ENCODE measurements around the gene EXOSC2.

The EXOSC2 gene

GRCh38 chr9:130663977-130664250 is 29.7 kb upstream of the EXOSC2 start:
- DNase-seq (ENCODE audit: low spot score in 2 of 2): no peak
- Histone ChIP-seq H3K27me3 (ENCODE audit: low read depth) (peaks cover 88% of the 10 kb centered on the region), H3K4me1 (no peaks in the 10 kb centered on the region; the same call in 1 of the 2 replicates), H3K9me3 (no peaks in the 10 kb centered on the region), H3K36me3 (replicated peaks) (no peaks in the 10 kb centered on the region), H3K4me3 (no peak overlapping the region)
- in situ Hi-C loops (cut with MboI; ENCODE audit: low sequenced_read_pairs): no loop called here

DNA sequence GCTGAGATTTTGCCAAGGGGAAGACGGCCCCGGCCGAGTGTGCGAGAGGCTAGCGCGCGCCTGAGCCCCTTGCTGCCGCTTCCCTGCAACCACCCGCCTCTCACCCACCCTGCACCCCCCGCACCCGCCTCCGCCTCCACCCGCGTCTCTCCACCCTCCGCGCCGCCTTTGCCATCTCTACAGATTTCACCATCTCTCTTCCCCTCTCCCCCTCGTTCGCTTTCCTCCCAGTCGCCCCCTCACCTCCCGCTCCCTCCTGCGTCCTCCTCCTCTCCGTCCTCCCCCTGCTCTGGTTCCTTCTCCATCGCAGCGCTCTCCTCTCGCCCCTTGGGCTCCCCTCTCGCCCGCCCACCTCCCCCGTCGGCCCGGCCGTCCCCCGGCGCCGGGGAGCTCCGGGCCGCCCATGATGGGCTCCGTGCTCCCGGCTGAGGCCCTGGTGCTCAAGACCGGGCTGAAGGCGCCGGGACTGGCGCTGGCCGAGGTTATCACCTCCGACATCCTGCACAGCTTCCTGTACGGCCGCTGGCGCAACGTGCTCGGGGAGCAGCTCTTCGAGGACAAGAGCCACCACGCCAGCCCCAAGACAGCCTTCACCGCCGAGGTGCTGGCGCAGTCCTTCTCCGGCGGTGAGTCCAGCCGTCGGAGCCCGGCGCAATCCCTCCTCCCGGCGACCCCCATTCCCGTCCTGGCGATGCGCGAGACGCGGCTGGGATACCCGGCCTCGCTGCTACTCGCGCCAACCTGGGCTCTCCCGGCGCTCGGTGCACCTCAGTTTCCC is 29.1 kb upstream of the EXOSC2 start, which contains the start of gene PRDM12:
TSS of gene PRDM12 (plus strand) at position 344 of the 778 bp plus-strand sequence. CDS start at position 404, 60 bp downstream.
- Histone ChIP-seq H3K27me3 (ENCODE audit: low read depth) (peaks cover 83% of the 10 kb centered on the region), H3K36me3 (replicated peaks) (no peaks in the 10 kb centered on the region), H3K4me3 (0 out of 2 replicates have a peak within 1 kb of the TSS, but pooled peaks have one; percentile 3), H3K4me1 (no peaks in the 10 kb centered on the region; the same call in 1 of the 2 replicates), H3K9me3 (no peaks in the 10 kb centered on the region)
- DNase-seq (ENCODE audit: low spot score in 2 of 2): no peak
- in situ Hi-C loops (cut with MboI; ENCODE audit: low sequenced_read_pairs): no loop called here

GRCh38 chr9:130665029-130665430 is 28.6 kb upstream of the EXOSC2 start:
- H3K36me3 ChIP-seq (replicated peaks): no peaks in the 10 kb centered on the region
- H3K27me3 ChIP-seq (ENCODE audit: low read depth): peaks cover 77% of the 10 kb centered on the region
- no peak overlapping the region for H3K4me3 ChIP-seq
- DNase-seq (ENCODE audit: low spot score in 2 of 2): no peak
- no peaks in the 10 kb centered on the region; the same call in 1 of the 2 replicates for H3K4me1 ChIP-seq
- no peaks in the 10 kb centered on the region for H3K9me3 ChIP-seq
- in situ Hi-C loops (cut with MboI; ENCODE audit: low sequenced_read_pairs): no loop called here

DNA sequence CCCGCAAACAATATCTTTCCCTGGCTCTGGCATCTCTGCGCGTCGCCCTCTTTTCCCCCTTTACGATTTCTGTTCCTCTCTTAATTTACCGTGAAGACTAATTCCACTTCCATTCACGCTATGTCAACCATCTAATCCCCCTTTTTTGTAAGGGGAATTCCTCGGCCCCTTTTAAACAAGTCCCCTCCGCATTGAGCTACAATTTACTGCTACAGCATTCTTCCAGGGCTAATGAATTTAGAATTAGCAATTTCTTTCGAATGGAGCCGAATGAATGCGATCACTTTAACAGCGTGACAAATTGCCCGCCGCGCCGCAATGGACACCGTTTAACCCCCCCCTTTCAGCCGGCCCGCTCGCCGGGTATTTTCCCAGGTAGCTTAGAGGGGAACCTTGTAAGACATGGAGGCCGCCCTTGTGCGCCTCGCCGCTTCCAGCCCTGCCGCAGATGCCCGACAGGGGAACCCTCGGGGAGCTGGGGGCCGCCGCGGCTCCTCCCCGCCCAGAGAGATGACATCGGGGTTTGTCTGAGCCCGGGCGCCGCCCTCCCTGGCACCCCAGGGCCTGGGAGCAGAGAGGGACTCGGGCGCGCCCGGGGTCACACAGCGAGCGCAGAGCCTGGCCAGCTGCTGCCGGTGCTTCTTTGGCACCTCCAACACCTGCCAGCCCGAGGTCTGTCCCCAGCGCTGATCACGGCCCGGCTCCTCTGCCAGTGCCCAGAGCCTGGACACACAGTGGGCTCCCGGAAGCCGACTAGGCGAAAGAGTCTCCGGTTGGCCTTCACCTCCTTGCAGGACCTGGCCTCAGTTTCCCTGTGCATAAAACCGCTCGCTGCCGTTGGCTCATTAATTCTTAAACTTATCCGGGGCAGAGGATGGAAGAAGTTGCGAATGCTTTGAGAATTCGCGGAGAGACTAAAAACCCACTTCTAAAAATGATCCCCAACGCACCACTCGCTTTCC is 27.9 kb upstream of the EXOSC2 start:
- in situ Hi-C loops (cut with MboI; ENCODE audit: low sequenced_read_pairs): no loop called here
- peak in 1 of 2 experiments; percentile 7 for DNase-seq (ENCODE audit: low spot score in 2 of 2)
- H3K9me3 ChIP-seq: no peaks in the 10 kb centered on the region
- no peaks in the 10 kb centered on the region for H3K36me3 ChIP-seq (replicated peaks)
- H3K27me3 ChIP-seq (ENCODE audit: low read depth): peaks cover 70% of the 10 kb centered on the region
- H3K4me3 ChIP-seq: 0 out of 2 replicates have a peak overlapping the region, but pooled peaks have one; percentile 3
- H3K4me1 ChIP-seq: no peaks in the 10 kb centered on the region; the same call in 1 of the 2 replicates

DNA sequence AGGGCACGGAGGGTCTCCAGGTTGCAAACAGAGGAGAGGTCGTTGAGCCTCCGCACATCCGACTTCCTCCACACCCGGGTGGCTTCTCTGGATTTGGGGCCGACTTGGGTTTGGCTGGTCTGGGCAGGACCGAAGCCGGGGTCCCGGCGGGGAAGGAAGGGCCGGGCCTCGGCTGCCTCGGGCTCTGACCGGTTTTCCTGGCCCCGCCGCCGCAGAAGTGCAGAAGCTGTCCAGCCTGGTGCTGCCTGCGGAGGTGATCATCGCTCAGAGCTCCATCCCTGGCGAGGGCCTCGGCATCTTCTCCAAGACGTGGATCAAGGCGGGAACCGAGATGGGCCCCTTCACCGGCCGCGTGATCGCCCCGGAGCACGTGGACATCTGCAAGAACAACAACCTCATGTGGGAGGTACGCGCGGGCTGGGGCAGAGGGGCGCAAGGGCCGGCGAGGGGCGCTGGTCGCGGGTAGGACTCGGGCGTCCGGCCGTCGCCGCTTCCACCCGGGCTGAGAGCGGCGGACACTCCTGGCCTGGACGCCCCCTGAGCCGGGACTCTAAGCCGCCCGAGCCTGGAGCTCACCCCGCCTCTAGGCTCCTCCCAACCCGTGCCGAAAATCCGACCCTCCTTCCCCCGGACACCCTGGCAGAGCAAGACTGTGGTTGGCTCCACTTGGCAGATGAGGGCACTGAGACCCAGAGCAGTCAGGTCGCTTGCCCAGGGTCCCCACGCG is 27.0 kb upstream of the EXOSC2 start:
- in situ Hi-C loops (cut with MboI; ENCODE audit: low sequenced_read_pairs): no loop called here
- Histone ChIP-seq H3K36me3 (replicated peaks) (no peaks in the 10 kb centered on the region), H3K9me3 (no peaks in the 10 kb centered on the region), H3K4me1 (no peaks in the 10 kb centered on the region; the same call in 1 of the 2 replicates), H3K27me3 (ENCODE audit: low read depth) (peaks cover 62% of the 10 kb centered on the region), H3K4me3 (no peak overlapping the region)
- no peak for DNase-seq (ENCODE audit: low spot score in 2 of 2)

- Histone ChIP-seq H3K4me1 (no peaks in the 10 kb centered on the region; the same call in 1 of the 2 replicates), H3K9me3 (no peaks in the 10 kb centered on the region), H3K4me3 (no peak overlapping the region), H3K36me3 (replicated peaks) (no peaks in the 10 kb centered on the region), H3K27me3 (ENCODE audit: low read depth) (peaks cover 57% of the 10 kb centered on the region)
- in situ Hi-C loops (cut with MboI; ENCODE audit: low sequenced_read_pairs): no loop called here
- no peak for DNase-seq (ENCODE audit: low spot score in 2 of 2)
These were observed 26.5 kb upstream of the EXOSC2 start for GRCh38 chr9:130667120-130667435.

DNA sequence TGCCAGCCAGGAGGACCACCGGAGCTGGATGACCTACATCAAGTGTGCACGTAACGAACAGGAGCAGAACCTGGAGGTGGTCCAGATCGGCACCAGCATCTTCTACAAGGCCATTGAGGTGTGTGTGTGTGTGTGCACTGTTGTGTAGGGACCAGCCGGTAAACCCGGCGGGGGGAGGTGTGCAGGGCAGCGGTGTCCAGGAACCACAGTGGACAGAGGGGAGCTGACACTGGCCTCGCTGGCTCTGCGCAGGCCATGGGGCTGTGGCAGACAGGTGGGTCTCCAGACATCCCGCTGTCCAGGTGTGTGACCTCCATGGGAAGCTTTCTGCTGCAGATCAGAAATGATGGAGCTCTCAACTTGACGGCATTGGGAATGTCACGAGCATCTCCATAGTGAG is 25.4 kb upstream of the EXOSC2 start:
- in situ Hi-C loops (cut with MboI; ENCODE audit: low sequenced_read_pairs): no loop called here
- H3K9me3 ChIP-seq: no peaks in the 10 kb centered on the region
- H3K27me3 ChIP-seq (ENCODE audit: low read depth): peaks cover 45% of the 10 kb centered on the region
- H3K36me3 ChIP-seq (replicated peaks): no peaks in the 10 kb centered on the region
- no peak for DNase-seq (ENCODE audit: low spot score in 2 of 2)
- H3K4me3 ChIP-seq: no peak overlapping the region
- H3K4me1 ChIP-seq: no peaks in the 10 kb centered on the region; the same call in 1 of the 2 replicates

GRCh38 chr9:130668659-130669058 is 24.9 kb upstream of the EXOSC2 start:
- Histone ChIP-seq H3K36me3 (replicated peaks) (no peaks in the 10 kb centered on the region), H3K4me3 (no peak overlapping the region), H3K9me3 (no peaks in the 10 kb centered on the region), H3K4me1 (no peaks in the 10 kb centered on the region; the same call in 1 of the 2 replicates), H3K27me3 (ENCODE audit: low read depth) (peaks cover 41% of the 10 kb centered on the region)
- no peak for DNase-seq (ENCODE audit: low spot score in 2 of 2)
- in situ Hi-C loops (cut with MboI; ENCODE audit: low sequenced_read_pairs): no loop called here

GRCh38 chr9:130669965-130670364 is 23.6 kb upstream of the EXOSC2 start:
- no peak overlapping the region for H3K4me3 ChIP-seq
- H3K9me3 ChIP-seq: no peaks in the 10 kb centered on the region
- in situ Hi-C loops (cut with MboI; ENCODE audit: low sequenced_read_pairs): no loop called here
- peaks cover 28% of the 10 kb centered on the region for H3K27me3 ChIP-seq (ENCODE audit: low read depth)
- H3K36me3 ChIP-seq (replicated peaks): no peaks in the 10 kb centered on the region
- DNase-seq (ENCODE audit: low spot score in 2 of 2): no peak
- no peaks in the 10 kb centered on the region; the same call in 1 of the 2 replicates for H3K4me1 ChIP-seq

- in situ Hi-C loops (cut with MboI; ENCODE audit: low sequenced_read_pairs): no loop called here
- H3K4me1 ChIP-seq: no peaks in the 10 kb centered on the region
- peaks cover 22% of the 10 kb centered on the region for H3K27me3 ChIP-seq (ENCODE audit: low read depth)
- no peaks in the 10 kb centered on the region for H3K9me3 ChIP-seq
- no peak for DNase-seq (ENCODE audit: low spot score in 2 of 2)
- H3K4me3 ChIP-seq: no peak overlapping the region
- no peaks in the 10 kb centered on the region for H3K36me3 ChIP-seq (replicated peaks)
These were observed 22.9 kb upstream of the EXOSC2 start for GRCh38 chr9:130670644-130671043.

DNA sequence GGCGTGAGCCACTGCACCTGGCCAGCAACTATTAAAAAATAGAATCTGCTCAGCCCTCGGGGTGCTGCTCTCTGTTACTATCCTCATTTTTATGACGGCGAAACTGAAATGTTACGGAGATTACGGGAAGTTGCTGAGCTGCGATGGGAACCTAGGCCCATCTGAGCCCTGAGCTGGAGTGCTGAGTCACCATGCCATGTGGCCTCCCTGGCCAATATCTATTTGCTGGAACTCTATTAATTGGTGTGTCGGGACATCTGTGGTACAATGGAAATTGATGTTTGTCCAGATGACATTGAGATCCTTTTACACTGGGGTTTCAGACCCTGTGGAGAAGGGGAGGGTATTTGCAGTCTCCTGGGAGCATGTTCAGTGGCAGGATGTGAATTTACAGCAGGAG is 21.1 kb upstream of the EXOSC2 start:
- Histone ChIP-seq H3K4me1 (no peaks in the 10 kb centered on the region), H3K4me3 (no peak overlapping the region), H3K36me3 (replicated peaks) (no peaks in the 10 kb centered on the region), H3K27me3 (ENCODE audit: low read depth) (peaks cover 4% of the 10 kb centered on the region), H3K9me3 (no peaks in the 10 kb centered on the region)
- in situ Hi-C loops (cut with MboI; ENCODE audit: low sequenced_read_pairs): no loop called here
- no peak for DNase-seq (ENCODE audit: low spot score in 2 of 2)

GRCh38 chr9:130672933-130673615 is 20.5 kb upstream of the EXOSC2 start:
- H3K36me3 ChIP-seq (replicated peaks): no peaks in the 10 kb centered on the region
- DNase-seq (ENCODE audit: low spot score in 2 of 2): no peak
- in situ Hi-C loops (cut with MboI; ENCODE audit: low sequenced_read_pairs): no loop called here
- no peaks in the 10 kb centered on the region for H3K4me1 ChIP-seq
- no peaks in the 10 kb centered on the region for H3K27me3 ChIP-seq (ENCODE audit: low read depth)
- H3K4me3 ChIP-seq: no peak overlapping the region
- no peaks in the 10 kb centered on the region for H3K9me3 ChIP-seq

GRCh38 chr9:130675396-130675795 is 18.2 kb upstream of the EXOSC2 start:
- Histone ChIP-seq H3K36me3 (replicated peaks) (no peaks in the 10 kb centered on the region), H3K27me3 (ENCODE audit: low read depth) (no peaks in the 10 kb centered on the region), H3K4me3 (no peak overlapping the region), H3K4me1 (no peaks in the 10 kb centered on the region), H3K9me3 (no peaks in the 10 kb centered on the region)
- in situ Hi-C loops (cut with MboI; ENCODE audit: low sequenced_read_pairs): no loop called here
- DNase-seq (ENCODE audit: low spot score in 2 of 2): no peak
